HepG2 (cell line): ENCODE data around the gene PACS1. TPM values are rescaled to one million over a fixed set of nuclear protein-coding genes. Genes with fewer than 3 reads are reported as not detected.

ENCODE experiments used
- CBFB ChIP-seq: sonication (generic); formaldehyde crosslinking; IDR thresholded peaks from 2 replicates; pipeline ENCODE4 v1.4.0; 2020; ENCODE audit warnings: missing genetic modification reagents
- ELF4 ChIP-seq: sonication (generic); formaldehyde crosslinking; IDR thresholded peaks from 2 replicates; pipeline ENCODE4 v1.5.0; 2020; ENCODE audit warnings: missing genetic modification reagents, mild to moderate bottlenecking, moderate library complexity, borderline replicate concordance
- LCORL ChIP-seq, 2 experiments: fragments of 450-650 bp in 1 of 2; sonication (generic) in 1 of 2; formaldehyde crosslinking in 1 of 2; IDR thresholded peaks; 2 replicates each; pipeline versions ENCODE4 v1.5.0 to v1.6.1; 2017 to 2020; ENCODE audit warnings: antibody characterized with exemption in 1 of 2, missing genetic modification reagents in 1 of 2
- MED13 ChIP-seq: sonication (generic); formaldehyde crosslinking; IDR thresholded peaks from 2 replicates; pipeline ENCODE4 v1.5.0; 2020; ENCODE audit warnings: missing genetic modification reagents
- SMYD3 ChIP-seq: sonication (generic); formaldehyde crosslinking; IDR thresholded peaks from 2 replicates; pipeline ENCODE4 v1.8.1; 2023; ENCODE audit warnings: mild to moderate bottlenecking, missing genetic modification reagents
- THAP11 ChIP-seq: IDR thresholded peaks from 2 replicates; pipeline ENCODE4 v1.6.1; 2016; ENCODE audit warnings: missing biosample characterization, missing genetic modification reagents
- XBP1 ChIP-seq: sonication (generic); formaldehyde crosslinking; IDR thresholded peaks from 2 replicates; pipeline ENCODE4 v1.5.0; 2020; ENCODE audit warnings: missing genetic modification reagents
- ZNF101 ChIP-seq: sonication (generic); formaldehyde crosslinking; IDR thresholded peaks from 2 replicates; pipeline ENCODE4 v1.4.0; 2020; ENCODE audit warnings: mild to moderate bottlenecking, low read depth, missing genetic modification reagents, borderline replicate concordance
- ZNF383 ChIP-seq: sonication (generic); formaldehyde crosslinking; IDR thresholded peaks from 2 replicates; pipeline ENCODE4 v1.4.0; 2020; ENCODE audit warnings: missing genetic modification reagents, mild to moderate bottlenecking, borderline replicate concordance
- ZNF552 ChIP-seq: sonication (generic); formaldehyde crosslinking; IDR thresholded peaks from 2 replicates; pipeline ENCODE4 v1.9.0; 2022; ENCODE audit warnings: missing genetic modification reagents, mild to moderate bottlenecking, borderline replicate concordance
- polyA plus RNA-seq, 8 experiments: library from polyadenylated mRNA; depleted of rRNA in 3 of 8; stranded (reverse) in 7 of 8; unstranded in 1 of 8; fragments of >200 nt; fragmentation: Illumina TruSeq in 4 of 8; extraction: Trizol in 4 of 8; gene quantifications; 2 replicates each; pipeline versions ENCODE4 v1.2.1 to v1.2.3, GENCODE V29; 2011 to 2016; ENCODE audit warnings: low read depth in 4 of 8, missing spikeins in 1 of 8, mixed read lengths in 1 of 8; ENCODE audit not compliant: insufficient read depth in 1 of 8
- total RNA-seq, 5 experiments: library from RNA; depleted of rRNA; stranded (reverse); fragments of >200 nt; fragmentation: Illumina TruSeq; extraction: Trizol; gene quantifications; 2 replicates each; pipeline ENCODE4 v1.2.3, GENCODE V29; 2016; ENCODE audit warnings: low read depth in 1 of 5
- TF ChIP-seq, protein P1 (sequence below): sonication (generic); formaldehyde crosslinking; IDR thresholded peaks from 2 replicates; pipeline ENCODE4 v1.5.0; 2020; ENCODE audit warnings: missing genetic modification reagents
- TF ChIP-seq, protein P2 (sequence below): IDR thresholded peaks from 2 replicates; pipeline ENCODE4 v1.6.1; 2018; ENCODE audit warnings: missing genetic modification reagents
- TF ChIP-seq, protein P3 (sequence below): IDR thresholded peaks from 2 replicates; pipeline ENCODE4 v1.6.1; 2016; ENCODE audit warnings: missing genetic modification reagents, missing compliant biosample characterization
- TF ChIP-seq, protein P4 (sequence below): sonication (generic); formaldehyde crosslinking; IDR thresholded peaks from 2 replicates; pipeline ENCODE4 v1.4.0; 2020; ENCODE audit warnings: missing genetic modification reagents

The PACS1 gene
- total and polyA plus RNA-seq, 2 of the 13 experiments (the other 11 are each of a cell fraction or from before 2014, with no cell fraction given): 7.6 to 8.6 TPM

DNA sequence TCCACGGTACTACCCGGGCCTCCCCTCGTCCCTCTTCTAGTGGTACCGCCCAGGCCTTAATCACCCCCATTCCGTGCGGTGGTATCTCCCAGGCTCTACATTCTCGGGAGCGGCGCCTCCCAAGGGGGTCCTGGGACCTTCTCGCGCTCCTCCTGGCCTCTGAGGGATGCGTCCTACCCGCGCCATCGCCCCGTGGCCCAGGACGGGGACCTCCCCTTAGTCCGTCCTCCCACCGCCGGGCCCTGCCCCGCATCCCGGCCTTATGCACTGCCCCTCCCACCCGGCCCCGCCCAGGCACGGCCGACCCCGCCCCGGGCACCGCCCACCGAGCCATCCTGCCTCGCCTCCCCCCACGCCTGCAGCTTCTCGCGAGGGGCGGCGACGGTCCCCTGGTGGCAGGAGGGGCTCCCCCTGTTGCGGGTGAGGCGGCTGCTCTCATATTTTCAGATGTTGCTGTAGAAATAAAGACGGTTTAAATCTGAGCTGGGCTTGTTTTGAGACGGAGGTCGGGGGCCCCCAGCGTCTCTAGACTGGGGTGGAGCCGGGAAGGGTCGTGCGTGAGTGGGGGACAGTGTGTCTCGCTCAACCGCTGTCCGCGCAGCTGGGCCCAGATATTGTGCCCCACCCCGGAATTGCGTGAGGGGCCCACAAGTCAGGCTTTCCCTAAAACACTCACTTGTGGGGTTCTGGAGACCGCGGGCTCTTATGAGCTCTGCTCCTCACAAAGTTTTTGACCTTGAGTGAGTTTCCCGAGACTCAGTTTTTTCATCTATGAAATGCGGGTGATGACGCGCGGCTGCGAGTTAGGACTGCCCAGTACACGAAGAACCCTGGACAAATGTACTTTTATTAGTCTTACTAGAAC is 197.5 kb downstream of the PACS1 start (continued):
- TF ChIP-seq THAP11 (CRISPR knock-in tag) (no peak), MED13 (no peak), XBP1 (no peak), ZNF552 (CRISPR knock-in tag) (no peak), CBFB (CRISPR knock-in tag) (no peak), ZNF101 (no peak), SMYD3 (CRISPR knock-in tag) (no peak), LCORL (IDR thresholded peaks at IDR 0.05) (no peak), LCORL (CRISPR knock-in tag; IDR thresholded peaks at IDR 0.05) (peak; percentile 18; the same call in 1 of the 2 replicates), ZNF383 (CRISPR knock-in tag) (no peak), ELF4 (CRISPR knock-in tag) (no peak)
- TF ChIP-seq, protein P1, sequence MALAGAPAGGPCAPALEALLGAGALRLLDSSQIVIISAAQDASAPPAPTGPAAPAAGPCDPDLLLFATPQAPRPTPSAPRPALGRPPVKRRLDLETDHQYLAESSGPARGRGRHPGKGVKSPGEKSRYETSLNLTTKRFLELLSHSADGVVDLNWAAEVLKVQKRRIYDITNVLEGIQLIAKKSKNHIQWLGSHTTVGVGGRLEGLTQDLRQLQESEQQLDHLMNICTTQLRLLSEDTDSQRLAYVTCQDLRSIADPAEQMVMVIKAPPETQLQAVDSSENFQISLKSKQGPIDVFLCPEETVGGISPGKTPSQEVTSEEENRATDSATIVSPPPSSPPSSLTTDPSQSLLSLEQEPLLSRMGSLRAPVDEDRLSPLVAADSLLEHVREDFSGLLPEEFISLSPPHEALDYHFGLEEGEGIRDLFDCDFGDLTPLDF (CRISPR knock-in tag): no peak
- TF ChIP-seq, protein P2, sequence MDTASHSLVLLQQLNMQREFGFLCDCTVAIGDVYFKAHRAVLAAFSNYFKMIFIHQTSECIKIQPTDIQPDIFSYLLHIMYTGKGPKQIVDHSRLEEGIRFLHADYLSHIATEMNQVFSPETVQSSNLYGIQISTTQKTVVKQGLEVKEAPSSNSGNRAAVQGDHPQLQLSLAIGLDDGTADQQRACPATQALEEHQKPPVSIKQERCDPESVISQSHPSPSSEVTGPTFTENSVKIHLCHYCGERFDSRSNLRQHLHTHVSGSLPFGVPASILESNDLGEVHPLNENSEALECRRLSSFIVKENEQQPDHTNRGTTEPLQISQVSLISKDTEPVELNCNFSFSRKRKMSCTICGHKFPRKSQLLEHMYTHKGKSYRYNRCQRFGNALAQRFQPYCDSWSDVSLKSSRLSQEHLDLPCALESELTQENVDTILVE (CRISPR knock-in tag): no peak
- TF ChIP-seq, protein P3, sequence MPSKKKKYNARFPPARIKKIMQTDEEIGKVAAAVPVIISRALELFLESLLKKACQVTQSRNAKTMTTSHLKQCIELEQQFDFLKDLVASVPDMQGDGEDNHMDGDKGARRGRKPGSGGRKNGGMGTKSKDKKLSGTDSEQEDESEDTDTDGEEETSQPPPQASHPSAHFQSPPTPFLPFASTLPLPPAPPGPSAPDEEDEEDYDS: peak; percentile 61; the same call in 1 of the 2 replicates
- TF ChIP-seq, protein P4, sequence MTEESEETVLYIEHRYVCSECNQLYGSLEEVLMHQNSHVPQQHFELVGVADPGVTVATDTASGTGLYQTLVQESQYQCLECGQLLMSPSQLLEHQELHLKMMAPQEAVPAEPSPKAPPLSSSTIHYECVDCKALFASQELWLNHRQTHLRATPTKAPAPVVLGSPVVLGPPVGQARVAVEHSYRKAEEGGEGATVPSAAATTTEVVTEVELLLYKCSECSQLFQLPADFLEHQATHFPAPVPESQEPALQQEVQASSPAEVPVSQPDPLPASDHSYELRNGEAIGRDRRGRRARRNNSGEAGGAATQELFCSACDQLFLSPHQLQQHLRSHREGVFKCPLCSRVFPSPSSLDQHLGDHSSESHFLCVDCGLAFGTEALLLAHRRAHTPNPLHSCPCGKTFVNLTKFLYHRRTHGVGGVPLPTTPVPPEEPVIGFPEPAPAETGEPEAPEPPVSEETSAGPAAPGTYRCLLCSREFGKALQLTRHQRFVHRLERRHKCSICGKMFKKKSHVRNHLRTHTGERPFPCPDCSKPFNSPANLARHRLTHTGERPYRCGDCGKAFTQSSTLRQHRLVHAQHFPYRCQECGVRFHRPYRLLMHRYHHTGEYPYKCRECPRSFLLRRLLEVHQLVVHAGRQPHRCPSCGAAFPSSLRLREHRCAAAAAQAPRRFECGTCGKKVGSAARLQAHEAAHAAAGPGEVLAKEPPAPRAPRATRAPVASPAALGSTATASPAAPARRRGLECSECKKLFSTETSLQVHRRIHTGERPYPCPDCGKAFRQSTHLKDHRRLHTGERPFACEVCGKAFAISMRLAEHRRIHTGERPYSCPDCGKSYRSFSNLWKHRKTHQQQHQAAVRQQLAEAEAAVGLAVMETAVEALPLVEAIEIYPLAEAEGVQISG (CRISPR knock-in tag): no peak
